Left ventricle myocardium inferior (tissue), 1 donor: ENCODE data around the gene NINJ2. TPM values are rescaled to one million over a fixed set of nuclear protein-coding genes. Genes with fewer than 3 reads are reported as not detected.

Source experiments
- DNase-seq: peaks from one replicate; pipeline ENCODE4 v3.0.0-alpha.2; 2020
- H3K27ac ChIP-seq: fragments of 200-600 bp; replicated peaks from 2 replicates; pipeline ENCODE4 v1.8.0; 2021
- H3K27me3 ChIP-seq: fragments of 200-600 bp; 2 replicates; pipeline ENCODE4 v1.8.0; 2021; ENCODE audit warnings: low read depth
- H3K36me3 ChIP-seq: fragments of 200-600 bp; 2 replicates; pipeline ENCODE4 v1.8.0; 2021
- H3K4me1 ChIP-seq: fragments of 200-600 bp; 2 replicates; pipeline ENCODE4 v1.8.0; 2021
- H3K4me3 ChIP-seq: fragments of 200-600 bp; 2 replicates; pipeline ENCODE4 v1.8.0; 2021; ENCODE audit warnings: mild to moderate bottlenecking, moderate library complexity
- H3K9me3 ChIP-seq: fragments of 200-600 bp; replicated peaks from 2 replicates; pipeline ENCODE4 v1.8.0; 2021
- intact Hi-C: fragments of 100-400 bp; cut with micrococcal nuclease; formaldehyde crosslinking; loops from one replicate; pipeline ENCODE4 v1.11.0; 2022
- total RNA-seq: library from RNA; stranded (reverse); fragmentation: NEBNext Ultra II Directional; extraction: Animal tissue kit (Norgen Biotek cat#: 25700); gene quantifications from one replicate; pipeline ENCODE4 v1.2.1, GENCODE V29; 2021
- TF ChIP-seq, protein P1 (sequence below): fragments of 200-600 bp; IDR thresholded peaks from 2 replicates; pipeline ENCODE4 v1.8.0; 2021; ENCODE audit warnings: antibody characterized with exemption, mild to moderate bottlenecking, borderline replicate concordance
- donor health status: DM: no; HTN: yes; CAD: no; lungs with severe emphysema.

Gene NINJ2
- total RNA-seq, 1 donor from 2014 or later = 4.6 TPM

DNA sequence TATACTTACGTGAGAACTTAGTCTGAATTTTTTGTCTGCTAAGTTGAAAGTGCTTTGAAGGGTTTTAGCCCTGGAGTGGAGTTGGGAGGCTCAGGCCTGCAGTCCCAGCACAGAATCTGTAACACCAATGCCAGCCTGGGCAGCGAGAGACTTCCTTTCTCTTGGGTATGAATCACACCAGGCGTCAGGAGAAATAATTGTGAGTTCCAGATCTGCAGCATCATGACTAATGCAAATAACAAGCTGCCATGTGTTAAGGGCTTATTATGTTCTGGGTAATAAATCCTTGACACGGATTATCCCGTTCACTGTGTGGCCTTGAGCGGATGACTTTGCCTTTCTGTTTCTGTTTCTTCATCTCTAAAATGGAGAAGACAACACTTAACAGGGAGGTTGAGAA, 132.9 kb downstream of the NINJ2 start:
- peaks cover 11% of the 10 kb centered on the region for H3K9me3 ChIP-seq
- intact Hi-C loops = no loop called here
- no peak for DNase-seq
- no peaks in the 10 kb centered on the region for H3K36me3 ChIP-seq
- H3K4me1 ChIP-seq = no peaks in the 10 kb centered on the region
- TF ChIP-seq, protein P1, sequence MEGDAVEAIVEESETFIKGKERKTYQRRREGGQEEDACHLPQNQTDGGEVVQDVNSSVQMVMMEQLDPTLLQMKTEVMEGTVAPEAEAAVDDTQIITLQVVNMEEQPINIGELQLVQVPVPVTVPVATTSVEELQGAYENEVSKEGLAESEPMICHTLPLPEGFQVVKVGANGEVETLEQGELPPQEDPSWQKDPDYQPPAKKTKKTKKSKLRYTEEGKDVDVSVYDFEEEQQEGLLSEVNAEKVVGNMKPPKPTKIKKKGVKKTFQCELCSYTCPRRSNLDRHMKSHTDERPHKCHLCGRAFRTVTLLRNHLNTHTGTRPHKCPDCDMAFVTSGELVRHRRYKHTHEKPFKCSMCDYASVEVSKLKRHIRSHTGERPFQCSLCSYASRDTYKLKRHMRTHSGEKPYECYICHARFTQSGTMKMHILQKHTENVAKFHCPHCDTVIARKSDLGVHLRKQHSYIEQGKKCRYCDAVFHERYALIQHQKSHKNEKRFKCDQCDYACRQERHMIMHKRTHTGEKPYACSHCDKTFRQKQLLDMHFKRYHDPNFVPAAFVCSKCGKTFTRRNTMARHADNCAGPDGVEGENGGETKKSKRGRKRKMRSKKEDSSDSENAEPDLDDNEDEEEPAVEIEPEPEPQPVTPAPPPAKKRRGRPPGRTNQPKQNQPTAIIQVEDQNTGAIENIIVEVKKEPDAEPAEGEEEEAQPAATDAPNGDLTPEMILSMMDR = no peak
- no peaks in the 10 kb centered on the region for H3K27me3 ChIP-seq
- no peak overlapping the region for H3K4me3 ChIP-seq
- H3K27ac ChIP-seq = no peak overlapping the region

DNA sequence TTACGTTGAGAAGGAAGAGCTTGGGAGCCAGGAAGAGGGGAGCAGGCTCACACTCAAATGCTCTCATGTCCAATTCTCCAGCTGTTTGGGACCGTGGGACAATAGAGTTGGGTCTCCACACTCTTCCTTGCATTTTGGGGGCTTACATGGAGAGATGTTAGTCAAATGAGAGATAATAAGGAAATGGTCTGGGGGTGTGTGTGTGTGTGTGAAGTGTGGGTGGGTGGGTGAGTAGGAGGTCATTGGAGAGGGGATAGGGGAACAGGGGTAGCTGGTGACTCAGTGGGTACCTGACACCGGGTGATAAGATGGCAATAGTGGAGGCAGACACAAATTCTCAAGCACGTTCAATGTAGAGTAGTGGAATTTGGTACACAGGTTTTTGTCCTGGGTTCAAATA, 135.5 kb downstream of the NINJ2 start:
- intact Hi-C loops = no loop called here
- no peak for DNase-seq
- no peaks in the 10 kb centered on the region for H3K36me3 ChIP-seq
- TF ChIP-seq, protein P1 = no peak
- H3K27ac ChIP-seq = no peak overlapping the region
- no peaks in the 10 kb centered on the region for H3K27me3 ChIP-seq
- H3K9me3 ChIP-seq = peaks cover 11% of the 10 kb centered on the region
- H3K4me1 ChIP-seq = peaks cover 15% of the 10 kb centered on the region
- H3K4me3 ChIP-seq = no peak overlapping the region

DNA sequence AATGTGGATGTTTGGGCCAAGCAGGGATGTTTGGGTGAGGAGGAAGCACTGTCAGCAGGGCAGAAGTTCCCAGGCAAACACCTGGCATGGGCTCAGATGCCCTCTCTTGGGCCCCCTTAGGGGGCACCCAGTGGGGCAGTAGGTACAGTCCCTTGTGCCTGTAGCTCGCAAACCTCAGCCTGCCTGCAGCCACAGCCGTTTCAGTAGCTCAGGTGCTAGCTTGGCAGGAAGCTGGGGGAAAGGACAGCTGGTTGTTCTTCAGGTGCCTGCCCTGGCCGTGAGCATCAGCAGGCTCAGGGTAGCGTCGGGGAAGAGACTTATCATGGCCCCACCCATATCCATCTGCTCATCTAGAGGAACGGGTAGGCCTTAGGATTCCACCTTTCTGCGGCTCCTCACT, 136.0 kb downstream of the NINJ2 start:
- intact Hi-C loops = no loop called here
- Histone ChIP-seq H3K27me3 (no peaks in the 10 kb centered on the region), H3K4me3 (no peak overlapping the region), H3K27ac (no peak overlapping the region), H3K4me1 (peaks cover 19% of the 10 kb centered on the region), H3K9me3 (peaks cover 7% of the 10 kb centered on the region), H3K36me3 (no peaks in the 10 kb centered on the region)
- TF ChIP-seq, protein P1 = no peak
- DNase-seq = no peak

DNA sequence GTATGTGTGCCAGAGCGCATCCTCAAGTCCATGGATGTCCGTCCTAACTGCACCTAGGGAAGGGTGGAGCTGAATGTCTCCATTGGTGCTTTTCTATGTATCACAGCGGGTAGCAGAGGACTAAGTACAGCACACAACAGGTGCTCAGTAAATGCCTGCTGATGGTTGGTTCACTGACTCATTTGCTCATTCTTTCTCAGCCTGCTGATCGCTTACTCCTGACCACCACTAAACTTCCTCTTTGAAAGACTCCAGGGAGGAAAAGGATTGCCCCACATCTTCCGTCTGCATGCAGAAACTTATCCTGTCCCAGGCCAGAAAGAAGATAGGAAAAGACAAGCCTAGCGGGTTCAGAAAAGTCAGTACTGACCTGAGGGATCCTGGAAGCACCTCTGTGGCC, 137.2 kb downstream of the NINJ2 start:
- Histone ChIP-seq H3K27me3 (peaks cover 3% of the 10 kb centered on the region), H3K27ac (no peak overlapping the region), H3K4me1 (peaks cover 22% of the 10 kb centered on the region), H3K4me3 (no peak overlapping the region), H3K36me3 (no peaks in the 10 kb centered on the region), H3K9me3 (no peaks in the 10 kb centered on the region)
- no peak for DNase-seq
- TF ChIP-seq, protein P1 = no peak
- intact Hi-C loops = no loop called here

DNA sequence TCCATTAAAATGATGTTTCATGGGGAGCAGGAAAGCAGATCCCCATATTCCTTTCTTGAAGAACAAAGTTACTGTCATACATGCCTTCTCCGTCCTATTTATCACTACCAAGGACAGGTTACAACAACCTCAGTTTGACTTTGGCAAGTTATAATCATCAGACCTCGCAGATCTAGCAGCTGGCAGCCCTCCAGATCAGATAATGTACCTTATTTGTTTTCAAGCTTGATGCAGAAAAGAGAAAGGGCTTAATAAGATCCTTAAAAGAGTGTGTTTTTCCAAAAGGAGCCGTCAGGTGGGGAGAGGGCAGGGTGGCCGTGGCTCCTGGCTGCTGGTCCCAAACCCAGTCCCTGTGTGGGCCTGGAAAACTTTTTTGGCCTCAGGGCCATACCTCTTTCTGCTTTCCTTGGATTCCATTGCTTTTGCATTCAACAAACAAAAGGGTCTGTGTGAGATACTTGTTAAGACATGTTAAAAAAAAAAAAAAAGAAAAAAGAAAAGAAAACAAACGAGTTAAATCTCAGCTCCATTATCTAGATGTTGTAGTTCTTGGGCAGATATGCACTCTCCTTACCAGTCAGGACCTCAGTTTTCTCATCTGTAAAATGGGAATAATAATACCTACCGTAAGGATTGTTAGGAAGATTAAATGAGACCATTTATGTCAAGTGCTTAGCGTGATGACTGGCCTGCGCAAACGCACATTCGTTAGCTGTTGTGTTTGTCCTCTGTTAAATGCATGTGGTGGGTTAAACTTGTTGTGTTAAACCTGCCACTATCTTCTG, 138.9 kb downstream of the NINJ2 start:
- no peak for DNase-seq
- H3K27me3 ChIP-seq = peaks cover 18% of the 10 kb centered on the region
- TF ChIP-seq, protein P1 = no peak
- intact Hi-C loops = no loop called here
- H3K27ac ChIP-seq = no peak overlapping the region
- H3K4me1 ChIP-seq = peaks cover 28% of the 10 kb centered on the region
- H3K4me3 ChIP-seq = no peak overlapping the region
- no peaks in the 10 kb centered on the region for H3K9me3 ChIP-seq
- no peaks in the 10 kb centered on the region for H3K36me3 ChIP-seq
